HEK293 (cell line): ENCODE data around the gene MYOM1.
A peak's percentile ranks its signal among the peaks of the same experiment; 100 is the strongest.

Experiments
- CTCF ChIA-PET: fragments of 350-600 bp; formaldehyde crosslinking; extraction: SDS; loops from one replicate; lab custom pipeline; 2021; ENCODE audit warnings: antibody characterized with exemption; lab: Yijun Ruan, JAX
- POLR2A ChIA-PET: fragments of 300-600 bp; formaldehyde crosslinking; extraction: SDS; loops from one replicate; lab custom pipeline; 2020; ENCODE audit warnings: antibody characterized with exemption, inconsistent platforms; lab: Yijun Ruan, JAX
- H3K27ac ChIP-seq: fragments of 200-500 bp; sonication (Bioruptor generic); 2 replicates; pipeline ENCODE4 v1.5.1; 2014; ENCODE audit warnings: low read depth, low read length, control low read depth, inconsistent platforms; ENCODE audit errors: extremely low read depth
- H3K36me3 ChIP-seq, 2 experiments: fragments of 200-500 bp in 1 of 2; sonication (Bioruptor generic) in 1 of 2; 1 replicate in 1 of 2; 2 replicates in 1 of 2; pipeline ENCODE4 v1.5.1; 2014 to 2017; ENCODE audit warnings: inconsistent platforms in 2 of 2, low read length in 2 of 2; ENCODE audit not compliant: control insufficient read depth in 2 of 2, insufficient read depth in 1 of 2
- H3K4me1 ChIP-seq: fragments of 200-500 bp; sonication (Bioruptor generic); 2 replicates; pipeline ENCODE4 v1.5.1; 2014; ENCODE audit warnings: mild to moderate bottlenecking, low read length, inconsistent platforms; ENCODE audit not compliant: control insufficient read depth, insufficient read depth
- H3K4me3 ChIP-seq: 2 replicates; pipeline ENCODE4 v1.5.1; 2011; ENCODE audit warnings: low read depth, mild to moderate bottlenecking, control low read depth, low read length, moderate library complexity
- H3K9me3 ChIP-seq: fragments of 200-500 bp; sonication (Bioruptor generic); 2 replicates; pipeline ENCODE4 v1.5.1; 2014; ENCODE audit warnings: low read depth, low read length, inconsistent platforms; ENCODE audit not compliant: control insufficient read depth, insufficient read depth
- CTCF ChIP-seq: fragments of 450-650 bp; formaldehyde crosslinking; IDR thresholded peaks from 2 replicates; pipeline ENCODE4 v1.5.1; 2016; ENCODE audit warnings: missing biosample characterization, missing genetic modification characterization
- ELK4 ChIP-seq: IDR thresholded peaks from 2 replicates; pipeline ENCODE4 v1.6.1; 2011; ENCODE audit warnings: mild to moderate bottlenecking, low read depth, low read length, borderline replicate concordance
- KLF7 ChIP-seq: fragments of 450-650 bp; formaldehyde crosslinking; IDR thresholded peaks from 2 replicates; pipeline ENCODE4 v1.5.1; 2016; ENCODE audit warnings: missing biosample characterization, missing genetic modification characterization, borderline replicate concordance
- MYNN ChIP-seq: fragments of 450-650 bp; formaldehyde crosslinking; IDR thresholded peaks from 2 replicates; pipeline ENCODE4 v1.5.1; 2016; ENCODE audit warnings: missing biosample characterization, missing genetic modification characterization, borderline replicate concordance
- RBAK ChIP-seq: fragments of 450-650 bp; formaldehyde crosslinking; IDR thresholded peaks from 2 replicates; pipeline ENCODE4 v1.5.1; 2016; ENCODE audit warnings: missing biosample characterization, missing genetic modification characterization
- ZBTB10 ChIP-seq: fragments of 450-650 bp; formaldehyde crosslinking; IDR thresholded peaks from 2 replicates; pipeline ENCODE4 v1.5.1; 2016; ENCODE audit warnings: missing biosample characterization, missing genetic modification characterization
- ZBTB6 ChIP-seq: fragments of 450-650 bp; formaldehyde crosslinking; IDR thresholded peaks from 2 replicates; pipeline ENCODE4 v1.5.1; 2017; ENCODE audit warnings: missing biosample characterization, missing genetic modification characterization
- ZNF148 ChIP-seq: fragments of 450-650 bp; formaldehyde crosslinking; IDR thresholded peaks from 2 replicates; pipeline ENCODE4 v1.5.0; 2017; ENCODE audit warnings: missing biosample characterization, missing genetic modification characterization, borderline replicate concordance
- ZNF16 ChIP-seq: fragments of 450-650 bp; formaldehyde crosslinking; IDR thresholded peaks from 2 replicates; pipeline ENCODE4 v1.5.1; 2016; ENCODE audit warnings: low read depth, missing biosample characterization, missing genetic modification characterization
- ZNF19 ChIP-seq: fragments of 450-650 bp; formaldehyde crosslinking; IDR thresholded peaks from 2 replicates; pipeline ENCODE4; 2016; ENCODE audit warnings: missing biosample characterization, missing genetic modification characterization, low read depth
- ZNF202 ChIP-seq: fragments of 450-650 bp; formaldehyde crosslinking; IDR thresholded peaks from 2 replicates; pipeline ENCODE4 v1.5.1; 2016; ENCODE audit warnings: missing biosample characterization, missing genetic modification characterization, borderline replicate concordance
- ZNF211 ChIP-seq: fragments of 450-650 bp; formaldehyde crosslinking; IDR thresholded peaks from 2 replicates; pipeline ENCODE4 v1.5.1; 2016; ENCODE audit warnings: low read depth, missing biosample characterization, missing genetic modification characterization
- ZNF354C ChIP-seq: fragments of 450-650 bp; formaldehyde crosslinking; IDR thresholded peaks from 2 replicates; pipeline ENCODE4 v1.5.1; 2016; ENCODE audit warnings: missing biosample characterization, missing genetic modification characterization, low read depth, borderline replicate concordance
- ZNF362 ChIP-seq: fragments of 450-650 bp; formaldehyde crosslinking; IDR thresholded peaks from 2 replicates; pipeline ENCODE4 v1.5.1; 2016; ENCODE audit warnings: missing biosample characterization, missing genetic modification characterization
- ZNF501 ChIP-seq: fragments of 450-650 bp; formaldehyde crosslinking; IDR thresholded peaks from 2 replicates; pipeline ENCODE4 v1.5.1; 2016; ENCODE audit warnings: missing biosample characterization, missing genetic modification characterization
- ZNF510 ChIP-seq: fragments of 450-650 bp; formaldehyde crosslinking; IDR thresholded peaks from 2 replicates; pipeline ENCODE4 v1.5.1; 2018; ENCODE audit warnings: mild to moderate bottlenecking, missing genetic modification characterization, missing biosample characterization; ENCODE audit not compliant: insufficient replicate concordance
- ZNF549 ChIP-seq: fragments of 450-650 bp; IDR thresholded peaks from 2 replicates; pipeline ENCODE4 v1.5.1; 2018; ENCODE audit warnings: missing biosample characterization, missing genetic modification characterization, mild to moderate bottlenecking, inconsistent platforms, moderate library complexity
- ZNF561 ChIP-seq: fragments of 450-650 bp; IDR thresholded peaks from 2 replicates; pipeline ENCODE4 v1.5.1; 2018; ENCODE audit warnings: missing biosample characterization, missing genetic modification characterization, borderline replicate concordance
- ZNF600 ChIP-seq: fragments of 450-650 bp; formaldehyde crosslinking; IDR thresholded peaks from 2 replicates; pipeline ENCODE4 v1.5.1; 2016; ENCODE audit warnings: missing biosample characterization, missing genetic modification characterization
- ZNF610 ChIP-seq: fragments of 450-650 bp; formaldehyde crosslinking; IDR thresholded peaks from 2 replicates; pipeline ENCODE4 v1.5.1; 2016; ENCODE audit warnings: missing biosample characterization, missing genetic modification characterization, borderline replicate concordance
- ZNF629 ChIP-seq: fragments of 450-650 bp; formaldehyde crosslinking; IDR thresholded peaks from 2 replicates; pipeline ENCODE4 v1.5.1; 2017; ENCODE audit warnings: missing biosample characterization, missing genetic modification characterization
- ZNF654 ChIP-seq: fragments of 450-650 bp; formaldehyde crosslinking; IDR thresholded peaks from 2 replicates; pipeline ENCODE4 v1.5.1; 2016; ENCODE audit warnings: low read depth, missing biosample characterization, missing genetic modification characterization
- ZNF660 ChIP-seq: fragments of 450-650 bp; IDR thresholded peaks from 2 replicates; pipeline ENCODE4 v1.5.1; 2018; ENCODE audit warnings: missing biosample characterization, mild to moderate bottlenecking, missing genetic modification characterization
- ZSCAN23 ChIP-seq: fragments of 450-650 bp; formaldehyde crosslinking; IDR thresholded peaks from 2 replicates; pipeline ENCODE4 v1.5.1; 2016; ENCODE audit warnings: missing biosample characterization, missing genetic modification characterization

The MYOM1 gene

GRCh38 chr18:3130344-3130743 lies 89.4 kb downstream of the MYOM1 start:
- Histone ChIP-seq H3K4me1 (no peaks in the 10 kb centered on the region), H3K36me3 (no peaks in the 10 kb centered on the region), H3K4me3 (no peak overlapping the region), H3K27ac (no peak overlapping the region), H3K9me3 (no peaks in the 10 kb centered on the region)
- POLR2A ChIA-PET, result no interaction called here
- CTCF ChIA-PET, result interaction anchor here (0.7 to 3.3 kb wide), 11 partner anchors 10 to 197 kb away, joined by 3 to 31 read pairs (median 4); partner anchors contain the start of gene MYL12A
- TF ChIP-seq ZSCAN23 (tag by site-specific recombination) (no peak), ZNF211 (tag by site-specific recombination) (no peak), ZNF660 (tag by site-specific recombination) (no peak), KLF7 (no peak), ZNF561 (tag by site-specific recombination) (no peak), ZNF629 (no peak), MYNN (tag by site-specific recombination) (no peak), ZNF510 (tag by site-specific recombination) (no peak), ZNF354C (tag by site-specific recombination) (no peak), ZNF362 (no peak), ZNF600 (tag by site-specific recombination) (no peak), ZNF148 (tag by site-specific recombination) (no peak), ZNF16 (tag by site-specific recombination) (no peak), ELK4 (no peak), ZNF610 (no peak), ZNF19 (tag by site-specific recombination) (no peak), ZNF202 (tag by site-specific recombination) (no peak), RBAK (tag by site-specific recombination) (no peak)

- no peak overlapping the region for H3K27ac ChIP-seq
- H3K4me3 ChIP-seq, result no peak overlapping the region
- CTCF ChIA-PET, result interaction anchor here (0.5 to 3.3 kb wide), 57 partner anchors 9 to 557 kb away, joined by 3 to 38 read pairs (median 4); partner anchors contain the start of genes MYL12A and MYOM1
- no peaks in the 10 kb centered on the region for H3K36me3 ChIP-seq
- no peaks in the 10 kb centered on the region for H3K9me3 ChIP-seq
- no peaks in the 10 kb centered on the region for H3K4me1 ChIP-seq
- POLR2A ChIA-PET, result no interaction called here
- TF ChIP-seq ZNF501, result 0 out of 2 replicates have a peak, but pooled peaks have one; percentile 1
- TF ChIP-seq CTCF (tag by site-specific recombination), result peak; percentile 88
- TF ChIP-seq ZBTB10 (tag by site-specific recombination), result 0 out of 2 replicates have a peak, but pooled peaks have one; percentile 14
- TF ChIP-seq ZBTB6 (tag by site-specific recombination), result no peak
- no peak for TF ChIP-seq ZNF549 (tag by site-specific recombination)
- peak; percentile 34 for TF ChIP-seq ZNF654 (tag by site-specific recombination)
Observed at GRCh38 chr18:3129053-3129864, 90.5 kb downstream of the MYOM1 start.
